Spinal cord (tissue), 10 donors: ENCODE data around the gene MUC12. TPM values are rescaled to one million over a fixed set of nuclear protein-coding genes. Genes with fewer than 3 reads are reported as not detected.
A peak's percentile ranks its signal among the peaks of the same experiment; 100 is the strongest.
"Not testable (repeated sequence)": the region's sequence is repeated elsewhere in the genome, so short reads cannot be mapped to it uniquely, and the experiment has no call there.

Source experiments
- DNase-seq, 6 donors: peaks; one replicate each; pipeline versions ENCODE4 v3.0.0 to v3.0.0-alpha.2; 2013 to 2015; ENCODE audit warnings: low spot score in 6 of 6, low read depth in 4 of 6
- H3K27ac ChIP-seq: one replicate; pipeline ENCODE4 v1.5.1; 2013; ENCODE audit warnings: low read depth, low read length, control low read depth
- H3K27me3 ChIP-seq: one replicate; pipeline ENCODE4 v1.6.1; 2013; ENCODE audit warnings: low read length; ENCODE audit not compliant: control insufficient read depth, insufficient read depth
- H3K36me3 ChIP-seq: one replicate; pipeline ENCODE4 v1.6.1; 2013; ENCODE audit warnings: low read length; ENCODE audit not compliant: control insufficient read depth, insufficient read depth
- H3K4me1 ChIP-seq: one replicate; pipeline ENCODE4 v1.6.1; 2013; ENCODE audit warnings: low read length; ENCODE audit not compliant: control insufficient read depth, insufficient read depth
- H3K4me3 ChIP-seq: one replicate; pipeline ENCODE4 v1.5.1; 2013; ENCODE audit warnings: low read depth, low read length, control low read depth
- H3K9me3 ChIP-seq: one replicate; pipeline ENCODE4 v1.6.1; 2013; ENCODE audit warnings: low read length; ENCODE audit not compliant: control insufficient read depth, insufficient read depth
- WGBS: methylation state at CpG from one replicate; pipeline ENCODE4 v1.1.5; 2013; ENCODE audit warnings: missing lambda C conversion rate; ENCODE audit not compliant: insufficient coverage; 5-methylcytosine and 5-hydroxymethylcytosine counted together
- polyA plus RNA-seq, 2 donors: library from polyadenylated mRNA; unstranded; fragments of 120-200 nt; gene quantifications; one replicate each; pipeline ENCODE4 v1.2.1, GENCODE V29; 2013; ENCODE audit not compliant: insufficient read length in 2 of 2
- total RNA-seq, 2 donors: library from RNA; depleted of rRNA in 1 of 2; stranded (reverse); fragments of 120-200 nt in 1 of 2; fragments of >200 nt in 1 of 2; gene quantifications; one replicate each; pipeline versions ENCODE4 v1.2.3 to v1.2.4, GENCODE V29; 2013 to 2014
- donor health status: healthy.

Gene MUC12
- total and polyA plus RNA-seq, 4 donors, result 0.59 to 2.2 (median 1.7) TPM

GRCh38 chr7:101031082-101031481 lies 61.7 kb downstream of the MUC12 start:
- Histone ChIP-seq H3K4me3 (no peak overlapping the region), H3K4me1 (no peaks in the 10 kb centered on the region), H3K9me3 (no peaks in the 10 kb centered on the region), H3K36me3 (no peaks in the 10 kb centered on the region), H3K27ac (no peak overlapping the region), H3K27me3 (no peaks in the 10 kb centered on the region)
- DNase-seq, result no peak
- WGBS, result 7% methylated on average over 6 of the region's 7 CpGs

DNA sequence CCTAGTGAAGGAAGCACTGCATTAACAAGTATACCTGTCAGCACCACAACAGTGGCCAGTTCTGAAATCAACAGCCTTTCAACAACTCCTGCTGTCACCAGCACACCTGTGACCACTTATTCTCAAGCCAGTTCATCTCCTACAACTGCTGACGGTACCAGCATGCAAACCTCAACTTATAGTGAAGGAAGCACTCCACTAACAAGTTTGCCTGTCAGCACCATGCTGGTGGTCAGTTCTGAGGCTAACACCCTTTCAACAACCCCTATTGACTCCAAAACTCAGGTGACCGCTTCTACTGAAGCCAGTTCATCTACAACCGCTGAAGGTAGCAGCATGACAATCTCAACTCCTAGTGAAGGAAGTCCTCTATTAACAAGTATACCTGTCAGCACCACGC lies 66.6 kb downstream of the MUC12 start:
- no peak for DNase-seq
- H3K27ac ChIP-seq, result no peak overlapping the region
- no peak overlapping the region for H3K4me3 ChIP-seq
- no peaks in the 10 kb centered on the region for H3K4me1 ChIP-seq
- no peaks in the 10 kb centered on the region for H3K9me3 ChIP-seq
- H3K27me3 ChIP-seq, result no peaks in the 10 kb centered on the region
- H3K36me3 ChIP-seq, result no peaks in the 10 kb centered on the region
- 68% methylated on average over 3 of the region's 4 CpGs for WGBS

GRCh38 chr7:101041283-101041682 lies 71.9 kb downstream of the MUC12 start:
- H3K9me3 ChIP-seq, H3K4me1 ChIP-seq, DNase-seq, H3K36me3 ChIP-seq, H3K4me3 ChIP-seq, H3K27ac ChIP-seq, H3K27me3 ChIP-seq: not testable (repeated sequence)
- WGBS, result 73% methylated on average over 6 of the region's 6 CpGs

DNA sequence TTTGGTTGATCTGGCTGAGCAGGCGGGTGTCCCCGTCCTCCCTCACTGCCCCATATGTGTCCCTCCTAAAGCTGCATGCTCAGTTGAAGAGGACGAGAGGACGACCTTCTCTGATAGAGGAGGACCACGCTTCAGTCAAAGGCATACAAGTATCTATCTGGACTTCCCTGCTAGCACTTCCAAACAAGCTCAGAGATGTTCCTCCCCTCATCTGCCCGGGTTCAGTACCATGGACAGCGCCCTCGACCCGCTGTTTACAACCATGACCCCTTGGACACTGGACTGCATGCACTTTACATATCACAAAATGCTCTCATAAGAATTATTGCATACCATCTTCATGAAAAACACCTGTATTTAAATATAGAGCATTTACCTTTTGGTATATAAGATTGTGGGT lies 89.0 kb downstream of the MUC12 start:
- Histone ChIP-seq H3K4me1 (no peaks in the 10 kb centered on the region), H3K27ac (no peak overlapping the region), H3K27me3 (peaks cover 14% of the 10 kb centered on the region), H3K9me3 (no peaks in the 10 kb centered on the region), H3K4me3 (no peak overlapping the region), H3K36me3 (no peaks in the 10 kb centered on the region)
- peak in 3 of 6 donors; percentile 7 to 66 (median 14) for DNase-seq
- 38% methylated on average over 6 of the region's 9 CpGs for WGBS

- Histone ChIP-seq H3K4me3 (no peak overlapping the region), H3K27me3 (peaks cover 13% of the 10 kb centered on the region), H3K27ac (no peak overlapping the region), H3K9me3 (no peaks in the 10 kb centered on the region), H3K4me1 (no peaks in the 10 kb centered on the region), H3K36me3 (no peaks in the 10 kb centered on the region)
- no peak for DNase-seq
- WGBS, result 0% methylated on average over 1 of the region's 9 CpGs
Observed at GRCh38 chr7:101059620-101059942, 90.2 kb downstream of the MUC12 start.

DNA sequence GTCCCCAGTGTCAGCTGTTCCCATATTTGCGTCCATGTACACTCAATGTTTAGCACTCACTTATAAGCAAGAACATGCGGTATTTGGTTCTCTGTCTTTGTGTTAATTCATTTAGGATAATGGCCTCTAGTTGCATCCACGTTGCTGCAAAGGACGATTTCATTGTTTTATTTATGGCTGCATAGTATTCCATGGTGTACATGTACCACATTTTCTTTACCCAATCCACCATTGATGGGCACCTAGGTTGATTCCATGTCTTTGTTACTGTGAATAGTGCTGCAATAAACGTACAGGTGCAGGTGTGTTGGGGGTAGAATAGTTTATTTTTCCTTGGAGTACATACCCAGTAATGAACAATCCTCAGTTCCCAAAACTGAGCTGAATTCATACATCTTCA lies 91.6 kb downstream of the MUC12 start:
- no peak for DNase-seq
- Histone ChIP-seq H3K27ac (no peak overlapping the region), H3K27me3 (peaks cover 12% of the 10 kb centered on the region), H3K4me3 (no peak overlapping the region), H3K9me3 (no peaks in the 10 kb centered on the region), H3K4me1 (no peaks in the 10 kb centered on the region), H3K36me3 (no peaks in the 10 kb centered on the region)
- no CpG with 5 or more reads among the region's 5 CpGs for WGBS

GRCh38 chr7:101064176-101064550 lies 94.8 kb downstream of the MUC12 start:
- not testable (repeated sequence) for H3K4me3 ChIP-seq, H3K9me3 ChIP-seq, H3K27me3 ChIP-seq, H3K4me1 ChIP-seq, H3K27ac ChIP-seq, DNase-seq, H3K36me3 ChIP-seq
- WGBS, result 76% methylated on average over 5 of the region's 9 CpGs

GRCh38 chr7:101065162-101065561 lies 95.8 kb downstream of the MUC12 start:
- not testable (repeated sequence) for H3K27ac ChIP-seq, H3K9me3 ChIP-seq, H3K4me3 ChIP-seq, H3K27me3 ChIP-seq, H3K4me1 ChIP-seq, DNase-seq, H3K36me3 ChIP-seq
- WGBS, result no CpG with 5 or more reads among the region's 3 CpGs

DNA sequence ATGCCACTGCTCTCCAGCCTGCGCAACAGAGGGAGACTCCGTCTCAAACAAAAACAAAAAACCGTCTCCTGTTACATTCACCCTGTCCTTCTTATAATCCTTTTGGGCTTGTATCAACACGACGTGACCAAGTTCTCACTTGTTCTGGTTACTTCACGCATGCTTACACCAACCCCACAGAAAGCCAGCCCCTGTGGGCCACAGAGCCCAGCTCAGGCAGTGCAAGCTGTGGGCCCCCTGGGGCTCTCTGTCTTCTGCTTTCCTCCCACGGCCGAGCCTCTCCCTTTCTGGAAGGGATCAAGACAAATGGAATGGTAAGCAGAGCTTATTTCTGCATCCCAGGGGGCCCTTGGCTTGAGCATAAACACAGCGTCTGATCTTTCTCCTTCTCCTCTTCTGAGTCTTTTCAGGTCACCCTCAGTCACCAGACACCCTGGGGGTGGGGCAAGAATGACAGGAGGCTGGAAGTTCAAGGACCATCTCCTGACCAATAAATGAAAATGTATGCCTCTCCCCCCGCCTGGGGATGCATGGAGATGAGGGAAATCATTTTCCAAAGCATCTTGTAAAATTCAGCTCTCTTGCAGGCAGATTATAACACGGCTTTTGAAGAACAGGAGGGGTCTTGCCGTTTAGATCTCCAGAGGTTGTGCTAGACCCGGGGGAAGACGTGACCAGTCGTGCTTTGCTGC lies 96.9 kb downstream of the MUC12 start:
- H3K36me3 ChIP-seq, result no peaks in the 10 kb centered on the region
- no peak overlapping the region for H3K4me3 ChIP-seq
- no peaks in the 10 kb centered on the region for H3K9me3 ChIP-seq
- WGBS, result 43% methylated on average over 11 of the region's 15 CpGs
- H3K27ac ChIP-seq, result no peak overlapping the region
- peak in 1 of 6 donors; percentile 41 for DNase-seq
- no peaks in the 10 kb centered on the region for H3K27me3 ChIP-seq
- peaks cover 6% of the 10 kb centered on the region for H3K4me1 ChIP-seq

- no peak overlapping the region for H3K4me3 ChIP-seq
- peaks cover 6% of the 10 kb centered on the region for H3K4me1 ChIP-seq
- no peak overlapping the region for H3K27ac ChIP-seq
- DNase-seq, result peak in 1 of 6 donors; percentile 18
- H3K36me3 ChIP-seq, result no peaks in the 10 kb centered on the region
- 42% methylated on average over 7 of the region's 7 CpGs for WGBS
- H3K27me3 ChIP-seq, result no peaks in the 10 kb centered on the region
- no peaks in the 10 kb centered on the region for H3K9me3 ChIP-seq
Observed at GRCh38 chr7:101066833-101067177, 97.4 kb downstream of the MUC12 start.
